ENCODE measurements around the gene LPCAT1. TPM values are rescaled to one million over a fixed set of nuclear protein-coding genes. Genes with fewer than 3 reads are reported as not detected.
A peak's percentile ranks its signal among the peaks of the same experiment; 100 is the strongest.
"Not testable (repeated sequence)": the region's sequence is repeated elsewhere in the genome, so short reads cannot be mapped to it uniquely, and the experiment has no call there.

LPCAT1 gene
- total RNA-seq, 2 donors from 2014 or later: 90.0 to 179 TPM

DNA sequence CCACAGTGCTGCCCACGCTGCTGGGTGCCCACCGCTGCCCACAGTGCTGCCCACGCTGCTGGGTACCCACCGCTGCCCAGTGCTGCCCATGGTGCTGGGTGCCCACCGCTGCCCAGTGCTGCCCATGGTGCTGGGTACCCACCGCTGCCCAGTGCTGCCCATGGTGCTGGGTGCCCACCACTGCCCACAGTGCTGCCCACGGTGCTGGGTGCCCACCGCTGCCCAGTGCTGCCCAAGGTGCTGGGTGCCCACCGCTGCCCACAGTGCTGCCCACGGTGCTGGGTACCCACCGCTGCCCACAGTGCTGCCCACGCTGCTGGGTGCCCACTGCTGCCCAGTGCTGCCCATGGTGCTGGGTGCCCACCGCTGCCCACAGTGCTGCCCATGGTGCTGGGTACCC, 101.2 kb downstream of the LPCAT1 start:
- H3K36me3 Mint-ChIP-seq: peaks cover 18% of the 10 kb centered on the region
- H3K27me3 Mint-ChIP-seq: peaks cover 9 to 15% of the 10 kb centered on the region in 2 donors
- H3K4me3 Mint-ChIP-seq: not testable (repeated sequence)

DNA sequence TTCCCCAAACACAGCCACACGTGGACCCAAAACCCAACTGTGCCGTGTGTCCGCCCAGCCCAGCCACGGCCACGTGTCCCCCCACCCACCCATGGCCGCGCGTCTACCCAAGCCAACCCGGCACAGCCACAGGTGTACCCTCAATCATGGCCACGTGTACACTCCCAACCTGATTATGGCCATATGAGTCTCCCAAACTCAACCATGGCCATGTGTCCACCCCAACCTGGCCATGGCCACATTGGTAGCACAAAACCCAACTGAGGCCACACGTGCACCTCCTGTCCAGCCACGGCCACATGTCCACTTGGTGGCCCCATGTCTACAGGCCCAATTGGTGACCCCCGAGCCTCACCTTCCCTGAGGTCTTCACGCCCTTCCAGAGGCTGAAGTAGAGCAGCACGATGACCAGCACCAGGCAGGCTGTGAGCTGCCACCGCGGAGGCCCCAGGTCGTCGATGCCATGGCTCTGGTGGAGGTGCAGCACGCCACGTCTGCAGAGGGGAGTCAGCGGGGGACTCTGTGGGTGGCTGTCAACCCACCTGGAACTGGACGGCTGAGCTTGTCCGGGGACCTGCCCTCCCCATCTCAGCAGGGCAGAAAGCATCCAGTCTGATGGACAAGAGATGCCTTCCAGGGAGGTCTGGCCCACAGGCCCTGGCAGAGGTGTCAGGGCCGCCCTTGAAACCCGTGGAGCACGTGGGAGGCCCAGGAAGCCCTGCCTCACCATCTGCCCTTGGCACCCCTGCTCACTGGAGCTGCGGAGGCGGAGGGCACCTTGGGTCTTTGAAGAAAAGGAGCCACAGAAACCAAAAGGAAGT, 102.0 kb downstream of the LPCAT1 start:
- H3K27me3 Mint-ChIP-seq: peaks cover 9 to 15% of the 10 kb centered on the region in 2 donors
- ATAC-seq (no peak), DNase-seq (ENCODE audit: low spot score) (peak; percentile 54)
- no peak overlapping the region for H3K27ac Mint-ChIP-seq
- H3K4me1 Mint-ChIP-seq (ENCODE audit: low read depth in 2 of 2): no peaks in the 10 kb centered on the region
- peaks cover 12% of the 10 kb centered on the region for H3K36me3 Mint-ChIP-seq
- no peak overlapping the region for H3K4me3 Mint-ChIP-seq
- peaks cover 4% of the 10 kb centered on the region for H3K9me3 Mint-ChIP-seq

More for the DNA sequence above, 101.2 kb downstream of the LPCAT1 start:
- DNase-seq (ENCODE audit: low spot score); H3K9me3 Mint-ChIP-seq; ATAC-seq; H3K27ac Mint-ChIP-seq; H3K4me1 Mint-ChIP-seq (ENCODE audit: low read depth in 2 of 2): not testable (repeated sequence)

DNA sequence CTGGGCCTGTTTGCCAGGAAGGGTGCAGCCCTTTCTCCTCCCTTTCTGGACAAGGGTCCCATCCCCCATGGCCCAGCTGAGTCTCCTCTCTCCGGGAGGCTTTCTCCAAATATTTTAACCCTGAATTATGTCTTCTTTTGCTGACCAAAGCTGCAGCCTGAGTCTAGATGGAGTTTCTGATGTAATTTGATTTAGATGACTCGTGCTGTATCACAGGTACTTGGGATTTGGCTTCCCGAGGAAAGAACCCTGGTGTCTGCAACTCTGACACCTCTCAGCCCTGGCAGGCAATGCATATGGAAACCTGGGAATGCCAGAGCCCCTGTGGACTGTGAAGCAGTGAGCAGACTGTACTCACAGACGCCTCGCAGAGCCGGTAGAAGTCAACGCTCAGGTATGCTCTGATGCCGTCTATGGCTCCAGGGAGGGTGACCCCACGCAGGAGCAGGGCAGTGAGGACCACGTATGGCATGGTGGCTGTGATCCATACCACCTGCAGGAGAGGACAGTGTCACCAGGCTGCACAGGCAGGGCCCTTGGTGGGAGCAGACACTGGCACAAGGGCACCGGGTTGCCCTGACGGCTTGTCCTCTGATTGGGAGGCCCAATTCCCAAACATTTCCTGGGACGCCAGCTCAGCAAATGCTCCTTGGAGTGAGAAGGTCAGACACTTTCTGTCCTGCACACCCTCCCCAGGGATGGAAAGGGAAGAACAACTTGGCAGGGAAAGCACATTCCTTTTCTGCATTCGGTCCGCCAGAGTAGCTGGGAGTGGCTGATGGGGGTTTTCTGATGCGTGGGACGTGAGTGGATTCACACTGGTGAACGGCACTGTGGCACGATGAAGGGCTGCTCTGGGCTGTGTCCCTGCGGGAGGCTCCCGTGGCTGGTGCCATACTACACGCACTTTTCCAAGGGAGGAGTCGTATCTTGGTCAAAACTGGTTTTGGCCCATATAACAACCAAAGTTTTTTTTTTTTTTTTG, 103.3 kb downstream of the LPCAT1 start:
- DNase-seq (ENCODE audit: low spot score) (peak; percentile 38), ATAC-seq (no peak)
- H3K36me3 Mint-ChIP-seq: peaks cover 1% of the 10 kb centered on the region
- H3K4me1 Mint-ChIP-seq (ENCODE audit: low read depth in 2 of 2): no peaks in the 10 kb centered on the region
- no peak overlapping the region for H3K27ac Mint-ChIP-seq
- H3K9me3 Mint-ChIP-seq: peaks cover 4% of the 10 kb centered on the region
- H3K4me3 Mint-ChIP-seq: no peak overlapping the region
- peaks cover 9 to 15% of the 10 kb centered on the region in 2 donors for H3K27me3 Mint-ChIP-seq

DNA sequence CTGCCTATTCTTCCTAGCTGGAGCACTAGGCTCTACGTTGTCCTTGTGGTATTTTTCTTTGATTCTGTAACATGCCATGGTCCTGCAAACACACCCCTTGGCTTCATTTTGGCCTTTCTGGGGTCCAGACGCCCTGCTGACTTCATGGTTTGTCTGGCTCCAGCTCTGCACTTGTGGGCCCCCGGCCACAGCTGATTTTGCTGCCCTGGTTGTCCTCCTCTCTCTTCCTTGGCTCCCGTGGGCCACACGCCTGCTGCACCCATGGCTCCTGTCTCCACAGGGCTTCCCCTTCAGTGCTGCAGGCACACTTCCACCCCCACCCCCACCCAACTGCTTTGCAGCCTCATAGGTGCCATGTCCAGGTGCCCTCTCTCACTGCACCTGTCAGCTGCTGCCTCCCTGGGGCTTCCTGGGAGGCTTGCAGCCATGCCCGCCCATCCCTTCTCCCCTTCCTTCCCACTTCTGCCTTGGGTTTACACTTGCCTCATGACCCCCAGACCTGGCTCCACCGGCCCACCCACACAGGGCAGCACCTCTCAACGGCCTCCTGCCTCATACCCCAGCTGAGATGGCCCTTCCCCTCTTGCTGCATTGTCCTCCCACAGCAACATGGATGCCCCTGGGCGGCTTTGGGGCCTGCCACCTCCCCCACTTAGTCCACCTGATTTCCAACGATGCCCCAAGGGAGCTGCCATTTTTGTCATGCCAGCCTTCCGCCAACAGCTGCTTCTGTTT, 104.1 kb downstream of the LPCAT1 start:
- H3K36me3 Mint-ChIP-seq: no peaks in the 10 kb centered on the region
- no peak overlapping the region for H3K4me3 Mint-ChIP-seq
- no peak overlapping the region for H3K27ac Mint-ChIP-seq
- peaks cover 8 to 15% of the 10 kb centered on the region in 2 donors for H3K27me3 Mint-ChIP-seq
- H3K4me1 Mint-ChIP-seq (ENCODE audit: low read depth in 2 of 2): no peaks in the 10 kb centered on the region
- peaks cover 4% of the 10 kb centered on the region for H3K9me3 Mint-ChIP-seq
- ATAC-seq (no peak), DNase-seq (ENCODE audit: low spot score) (peak; percentile 44)

DNA sequence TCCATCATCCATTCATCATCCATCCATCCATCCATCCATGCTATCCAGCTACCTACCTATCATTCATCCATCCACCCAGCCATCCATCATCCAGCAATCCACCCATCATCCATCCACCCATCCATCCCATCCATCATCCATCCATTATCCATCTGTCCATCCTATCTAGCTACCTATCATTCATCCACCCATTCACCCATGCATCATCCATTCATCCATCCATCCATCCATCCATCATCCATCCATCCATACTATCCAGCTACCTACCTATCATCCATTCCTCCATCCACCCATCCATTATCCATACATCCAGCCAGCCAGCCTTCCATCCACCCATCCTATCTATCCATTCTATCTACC, 104.9 kb downstream of the LPCAT1 start:
- peaks cover 3 to 15% of the 10 kb centered on the region in 2 donors for H3K27me3 Mint-ChIP-seq

DNA sequence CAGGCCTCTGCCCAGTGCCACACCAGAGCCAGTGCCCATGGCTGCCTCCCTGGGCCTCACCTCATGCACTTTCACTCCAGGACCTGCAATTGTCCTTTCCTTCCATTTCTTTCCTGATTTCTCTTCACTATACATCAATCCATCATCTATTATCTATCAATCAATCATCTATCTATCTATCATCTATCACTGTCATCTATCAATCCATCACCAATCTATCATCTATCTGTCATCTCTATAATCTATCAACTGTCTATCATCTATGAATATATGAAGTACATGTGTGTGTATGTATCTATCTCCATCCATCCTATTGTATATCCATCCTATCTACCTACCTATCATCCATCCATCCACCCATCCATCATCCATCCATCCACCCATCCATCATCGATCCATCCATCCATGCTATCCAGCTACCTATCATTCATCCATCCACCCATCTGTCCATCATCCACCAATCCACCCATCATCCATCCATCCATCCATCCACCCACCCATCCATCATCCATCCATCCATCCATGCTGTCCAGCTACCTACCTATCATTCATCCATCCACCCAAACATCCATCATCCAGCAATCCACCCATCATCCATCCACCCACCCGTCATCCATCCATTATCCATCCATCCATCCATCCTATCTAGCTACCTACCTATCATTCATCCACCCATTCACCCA, 105.4 kb downstream of the LPCAT1 start:
- Mint-ChIP-seq H3K27ac (no peak overlapping the region), H3K4me3 (no peak overlapping the region), H3K36me3 (no peaks in the 10 kb centered on the region), H3K4me1 (ENCODE audit: low read depth in 2 of 2) (no peaks in the 10 kb centered on the region), H3K9me3 (peaks cover 4% of the 10 kb centered on the region), H3K27me3 (peaks cover 3 to 15% of the 10 kb centered on the region in 2 donors)
- ATAC-seq (no peak), DNase-seq (ENCODE audit: low spot score) (no peak)

More for the DNA sequence above, 104.9 kb downstream of the LPCAT1 start:
- H3K9me3 Mint-ChIP-seq: peaks cover 4% of the 10 kb centered on the region
- no peak for ATAC-seq
- H3K4me1 Mint-ChIP-seq (ENCODE audit: low read depth in 2 of 2): no peaks in the 10 kb centered on the region
- H3K27ac Mint-ChIP-seq: no peak overlapping the region
- peak; percentile 13 for DNase-seq (ENCODE audit: low spot score)
- H3K4me3 Mint-ChIP-seq: no peak overlapping the region
- no peaks in the 10 kb centered on the region for H3K36me3 Mint-ChIP-seq

DNA sequence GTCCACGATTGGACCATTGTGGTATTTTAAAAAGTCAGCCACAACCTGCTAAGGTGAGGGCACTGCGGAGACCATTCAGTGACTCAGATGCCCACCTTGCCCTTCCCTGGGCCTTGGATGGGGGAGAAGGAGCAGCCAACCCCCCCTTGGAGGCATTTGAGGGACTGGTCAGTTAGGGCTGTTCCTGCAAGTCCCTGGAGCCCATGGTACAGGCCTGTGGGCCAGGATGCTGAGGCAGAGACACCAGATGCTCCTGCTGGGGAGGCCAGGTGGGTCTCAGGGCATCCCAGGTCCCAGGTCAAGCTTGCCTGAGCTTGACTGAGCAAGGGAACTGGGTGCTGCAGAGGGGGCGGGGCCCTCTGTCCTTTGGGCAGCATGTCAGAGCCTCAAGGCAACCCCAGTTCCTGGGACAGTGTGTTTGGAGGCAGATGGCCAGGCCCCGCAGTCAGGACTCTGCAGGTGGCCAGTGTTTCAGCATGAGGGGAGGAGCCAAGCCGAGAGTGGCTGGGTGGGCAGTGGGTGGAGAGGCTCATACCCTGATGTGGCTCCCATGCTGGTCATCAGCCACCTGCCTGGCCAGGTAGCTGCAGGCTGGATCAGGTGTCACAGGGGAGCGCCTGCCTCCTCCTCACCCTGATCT, 106.1 kb downstream of the LPCAT1 start:
- Mint-ChIP-seq H3K4me1 (ENCODE audit: low read depth in 2 of 2) (no peaks in the 10 kb centered on the region), H3K4me3 (no peak overlapping the region), H3K27me3 (peaks cover 3 to 15% of the 10 kb centered on the region in 2 donors), H3K36me3 (no peaks in the 10 kb centered on the region), H3K27ac (no peak overlapping the region), H3K9me3 (peaks cover 4% of the 10 kb centered on the region)
- DNase-seq (ENCODE audit: low spot score) (peak; percentile 51), ATAC-seq (peak; percentile 33 to 35)

DNA sequence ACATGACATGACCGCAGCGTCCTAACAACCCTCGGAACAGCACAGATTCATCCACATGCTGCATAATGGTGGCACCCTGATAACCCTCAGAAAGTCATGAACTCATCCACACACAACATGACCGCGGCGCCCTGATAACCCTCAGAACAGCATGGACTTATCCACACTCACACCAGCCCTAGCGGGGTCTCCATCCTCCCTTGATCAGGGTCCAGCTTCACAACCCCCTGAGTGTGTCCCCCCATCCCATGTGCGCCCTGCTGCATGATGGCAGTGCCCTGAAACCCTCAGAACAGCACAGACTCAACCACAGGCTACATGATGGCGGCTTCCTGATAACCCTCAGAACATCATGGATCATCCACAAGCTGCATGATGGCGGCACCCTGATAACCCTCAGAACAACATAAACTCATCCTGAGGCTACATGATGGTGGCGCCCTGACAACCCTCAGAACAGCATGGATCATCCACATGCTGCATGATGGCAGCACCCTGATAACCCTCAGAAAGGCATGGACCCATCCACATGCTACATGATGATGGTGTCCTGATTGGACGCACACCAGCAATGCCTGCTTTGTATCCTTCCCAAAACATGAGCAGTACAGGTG, 106.8 kb downstream of the LPCAT1 start:
- Mint-ChIP-seq H3K4me3 (no peak overlapping the region), H3K36me3 (no peaks in the 10 kb centered on the region), H3K27me3 (peaks cover 6 to 15% of the 10 kb centered on the region in 2 donors), H3K27ac (no peak overlapping the region), H3K4me1 (ENCODE audit: low read depth in 2 of 2) (peaks cover 2% of the 10 kb centered on the region in 2 donors), H3K9me3 (peaks cover 4% of the 10 kb centered on the region)
- ATAC-seq (no peak), DNase-seq (ENCODE audit: low spot score) (peak; percentile 40)

DNA sequence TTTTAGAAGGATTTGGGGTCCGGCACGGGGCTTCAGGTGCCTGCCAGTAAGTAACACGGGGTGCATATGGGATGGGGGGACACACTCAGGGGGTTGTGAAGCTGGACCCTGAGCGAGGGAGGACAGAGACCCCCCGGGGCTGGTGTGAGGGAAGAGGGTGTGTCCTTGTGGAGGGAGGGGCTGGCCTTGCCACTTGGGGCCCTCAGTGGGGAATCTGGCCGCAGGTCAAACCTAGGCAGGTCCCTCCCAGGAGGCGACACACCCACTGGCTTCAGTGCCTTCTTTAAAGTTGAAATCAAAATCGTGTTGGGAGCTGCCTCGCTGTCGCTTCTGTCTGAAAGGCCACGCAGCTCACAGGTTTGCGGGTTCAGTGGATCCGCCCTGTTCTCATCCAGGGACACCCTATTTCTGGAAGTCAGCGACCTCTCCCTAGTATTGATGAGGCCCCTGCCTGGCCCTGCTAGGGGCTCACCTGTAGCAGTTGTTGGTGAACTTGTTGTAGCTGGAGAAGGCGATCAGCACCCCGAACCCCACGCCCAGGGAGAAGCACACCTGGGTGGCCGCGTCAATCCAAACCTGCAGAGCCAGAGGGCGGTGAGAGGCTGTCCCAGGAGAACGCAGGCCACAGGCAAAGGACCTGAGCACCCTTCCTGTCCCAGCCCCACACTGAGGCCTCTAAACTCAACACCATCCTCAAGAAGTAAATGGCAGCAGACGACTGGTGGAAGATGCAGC, 108.0 kb downstream of the LPCAT1 start:
- Mint-ChIP-seq H3K27me3 (peaks cover 9 to 15% of the 10 kb centered on the region in 2 donors), H3K9me3 (peaks cover 4% of the 10 kb centered on the region), H3K36me3 (no peaks in the 10 kb centered on the region), H3K4me3 (no peak overlapping the region), H3K4me1 (ENCODE audit: low read depth in 2 of 2) (peaks cover 6% of the 10 kb centered on the region in 2 donors), H3K27ac (no peak overlapping the region)
- ATAC-seq (no peak), DNase-seq (ENCODE audit: low spot score) (peak; percentile 32)

DNA sequence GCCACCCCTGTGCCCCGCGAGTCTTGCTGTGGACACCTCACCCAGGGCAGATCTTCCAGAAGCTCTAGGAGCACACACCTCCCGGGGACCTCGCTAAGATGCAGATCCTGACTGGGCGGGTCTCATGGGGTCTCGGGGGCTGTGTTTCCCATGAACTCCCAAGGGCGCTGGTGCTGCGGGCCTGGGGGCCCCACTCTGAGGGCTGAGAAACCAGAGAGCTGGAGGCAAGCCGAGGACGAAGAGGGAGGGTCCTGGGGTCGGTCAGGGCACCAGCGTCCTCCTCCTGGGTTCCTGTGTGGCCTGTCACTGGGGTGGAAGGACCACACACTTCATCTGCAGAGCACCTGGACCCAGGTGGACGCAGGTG, 108.7 kb downstream of the LPCAT1 start:
- Mint-ChIP-seq H3K27ac (no peak overlapping the region), H3K27me3 (peaks cover 12 to 15% of the 10 kb centered on the region in 2 donors), H3K36me3 (no peaks in the 10 kb centered on the region), H3K9me3 (peaks cover 4% of the 10 kb centered on the region), H3K4me3 (no peak overlapping the region), H3K4me1 (ENCODE audit: low read depth in 2 of 2) (peaks cover 9% of the 10 kb centered on the region in 2 donors)
- no peak for ATAC-seq
- DNase-seq (ENCODE audit: low spot score): no peak

DNA sequence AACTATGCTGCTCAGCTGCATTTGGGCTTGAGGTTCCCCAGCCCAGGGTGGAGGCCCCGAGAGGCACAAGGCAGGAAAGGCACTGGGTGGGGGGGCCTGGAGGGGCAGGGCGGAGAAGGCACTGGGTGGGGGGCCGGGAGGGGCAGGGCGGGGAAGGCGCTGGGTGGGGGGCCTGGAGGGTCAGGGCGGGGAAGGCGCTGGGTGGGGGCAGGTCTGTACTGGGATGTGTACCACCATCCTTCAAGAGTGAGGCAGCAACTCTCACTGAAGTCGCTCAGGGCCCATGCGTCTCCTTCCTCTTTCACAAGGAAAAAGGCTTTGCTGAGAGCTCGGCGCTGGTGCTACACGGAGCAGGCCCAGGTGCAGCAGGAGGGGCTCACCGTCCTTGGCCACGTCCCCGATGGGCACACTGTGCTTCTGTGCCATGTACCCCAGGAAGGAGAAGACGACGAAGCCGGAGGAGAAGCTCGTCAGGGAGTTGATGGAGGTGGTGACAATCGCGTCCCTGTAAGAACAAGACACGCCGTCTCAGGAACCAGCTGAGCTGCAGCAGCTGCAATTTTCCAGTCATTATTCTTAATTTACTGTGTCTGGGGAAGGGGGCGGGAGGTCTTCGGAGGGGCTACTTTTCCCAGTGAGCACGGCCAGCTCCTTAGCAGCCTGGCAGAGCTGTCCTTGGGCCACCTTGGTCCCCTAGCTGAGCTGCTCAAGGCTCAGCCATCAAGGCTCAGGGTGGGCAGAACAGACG, 109.3 kb downstream of the LPCAT1 start:
- peak in 1 of 2 donors; percentile 19 for ATAC-seq
- no peak for DNase-seq (ENCODE audit: low spot score)
- Mint-ChIP-seq H3K27me3 (peaks cover 12 to 15% of the 10 kb centered on the region in 2 donors), H3K4me3 (no peak overlapping the region), H3K4me1 (ENCODE audit: low read depth in 2 of 2) (peaks cover 9% of the 10 kb centered on the region in 2 donors), H3K9me3 (peaks cover 4% of the 10 kb centered on the region), H3K36me3 (no peaks in the 10 kb centered on the region), H3K27ac (no peak overlapping the region)
